HG03108 (cell line): Measurements from ENCODE around the gene BGLAP.
A peak's percentile ranks its signal among the peaks of the same experiment; 100 is the strongest.
"Not testable (repeated sequence)": the region's sequence is repeated elsewhere in the genome, so short reads cannot be mapped to it uniquely, and the experiment has no call there.

Experiments
- ATAC-seq: cut with Tn5 transposase; IDR thresholded peaks from one replicate; pipeline ENCODE4 v1.9.1; 2021; ENCODE audit warnings: moderate library complexity; ENCODE audit not compliant: unreplicated experiment

The BGLAP gene

GRCh38 chr1:156241926-156242325 lies at the start of gene BGLAP:
Gene BGLAP (plus strand): TSS chr1:156242184. CDS start chr1:156242232, 48 bp downstream.
- ATAC-seq: no peak

GRCh38 chr1:156193208-156193487 lies 48.8 kb upstream of the BGLAP start:
- ATAC-seq: no peak

DNA sequence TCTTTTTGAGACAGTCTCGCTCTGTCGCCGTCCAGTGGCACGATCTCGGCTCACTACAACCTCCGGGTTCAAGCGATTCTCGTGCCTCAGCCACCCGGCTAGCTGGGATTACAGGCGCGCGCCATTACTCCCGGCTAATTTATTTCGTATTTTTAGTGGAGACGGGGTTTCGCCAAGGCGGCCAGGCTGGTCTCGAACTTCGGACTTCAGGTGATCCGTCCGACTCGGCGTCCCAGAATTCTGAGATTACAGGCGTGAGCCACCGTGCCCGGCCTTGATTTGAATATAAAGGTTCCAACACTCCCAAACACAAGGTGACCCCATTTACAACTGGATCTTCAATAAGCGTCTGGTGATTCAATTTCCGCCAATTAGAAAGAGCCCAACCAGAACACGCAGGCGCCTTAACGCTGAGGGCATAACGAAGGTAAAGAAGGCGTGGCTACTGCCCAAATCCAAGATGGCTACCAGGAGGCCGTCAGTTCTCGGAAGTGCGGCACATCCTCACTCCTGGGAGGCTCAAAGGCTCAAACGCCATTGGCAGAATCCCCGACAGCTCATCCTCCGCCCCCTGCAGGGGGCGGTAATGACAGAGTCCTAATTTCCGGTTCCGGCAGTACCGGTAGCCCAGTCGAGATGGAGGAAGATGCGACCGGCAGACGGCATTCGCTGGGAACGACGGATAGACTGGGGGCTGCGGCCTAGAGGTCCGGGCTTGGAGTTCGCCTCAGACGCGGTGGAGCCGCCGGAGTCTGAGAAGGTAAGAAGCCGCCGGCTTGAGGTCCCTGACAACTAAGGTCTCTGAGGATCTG lies 48.3 kb upstream of the BGLAP start, which contains the start of gene SLC25A44:
Gene SLC25A44, plus strand, starts transcription at position 617 of the 812 bp plus-strand sequence. CDS start 5,744 bp downstream, outside the sequence.
- ATAC-seq: peak; percentile 91

GRCh38 chr1:156194300-156194652 lies 47.7 kb upstream of the BGLAP start:
- no peak for ATAC-seq

DNA sequence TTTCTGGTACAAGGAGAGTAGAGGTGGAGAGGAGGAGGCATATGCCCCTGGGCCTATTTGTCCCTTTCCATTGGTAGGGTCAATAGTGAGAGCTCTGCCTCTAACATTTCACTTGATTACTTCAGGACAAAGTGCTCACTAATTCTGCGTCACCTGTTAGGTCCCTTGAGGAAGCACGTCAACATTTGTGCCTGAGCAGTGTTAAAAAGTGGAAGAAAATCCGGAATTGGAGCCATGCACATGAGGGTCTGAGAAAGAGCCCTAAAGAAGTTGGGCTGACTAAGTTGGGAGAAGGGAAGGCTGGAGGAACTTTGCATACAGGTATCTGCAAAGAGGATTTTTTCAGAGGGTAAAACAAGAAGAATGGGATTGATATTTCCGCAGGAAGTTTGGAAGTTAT lies 46.1 kb upstream of the BGLAP start:
- no peak for ATAC-seq

GRCh38 chr1:156196445-156196844 lies 45.5 kb upstream of the BGLAP start:
- no peak for ATAC-seq

DNA sequence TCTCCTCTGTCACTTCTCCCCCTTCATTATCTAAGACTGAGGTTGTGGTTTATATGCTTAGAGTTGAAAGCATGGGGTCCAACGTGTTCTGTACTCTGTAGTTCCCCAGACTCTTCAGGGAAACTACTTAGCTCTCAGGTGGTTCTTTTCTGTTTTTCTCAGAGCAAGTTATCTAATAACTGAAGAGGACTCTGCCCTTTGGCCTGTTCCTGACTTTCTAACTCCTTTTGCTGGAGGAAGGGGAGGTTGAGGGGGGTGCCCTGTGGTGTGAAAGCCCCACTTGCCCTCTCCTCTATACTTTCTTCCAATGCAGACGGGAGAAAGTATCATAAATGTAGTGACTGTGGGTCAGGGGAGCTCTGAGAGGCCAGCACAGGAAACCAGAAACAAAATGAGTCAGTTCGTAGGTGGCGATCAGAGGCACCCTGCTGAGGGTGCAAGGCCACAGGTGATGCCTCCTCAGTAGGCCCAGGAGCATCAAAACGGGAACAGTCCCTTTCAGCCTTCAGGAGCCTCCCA lies 43.1 kb upstream of the BGLAP start:
- ATAC-seq: no peak

GRCh38 chr1:156200044-156200443 lies 41.9 kb upstream of the BGLAP start:
- ATAC-seq: no peak

DNA sequence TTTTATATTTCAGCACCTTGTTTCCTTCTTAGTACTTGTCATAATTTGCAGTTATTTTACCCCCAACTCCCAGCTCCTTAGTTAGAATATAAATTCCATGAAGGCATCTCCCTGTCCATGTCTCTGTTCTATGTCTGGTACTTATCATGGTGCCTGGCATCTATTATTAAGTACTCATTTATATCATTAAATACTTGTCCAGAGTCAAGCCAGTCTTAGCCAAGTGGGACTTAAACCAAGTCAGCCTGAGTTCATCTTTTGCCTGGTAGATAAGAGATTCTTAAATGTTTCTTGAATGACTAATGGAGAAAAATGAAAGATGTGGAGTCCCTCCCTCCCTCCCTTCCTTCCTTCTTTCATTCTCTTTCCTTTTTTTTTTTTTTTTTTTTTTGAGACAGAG lies 38.7 kb upstream of the BGLAP start:
- ATAC-seq: no peak

GRCh38 chr1:156204686-156205085 lies 37.3 kb upstream of the BGLAP start:
- ATAC-seq: no peak

GRCh38 chr1:156211243-156211642 lies 30.7 kb upstream of the BGLAP start:
- ATAC-seq: no peak

- ATAC-seq: no peak
Measured at GRCh38 chr1:156212130-156212529, 29.9 kb upstream of the BGLAP start.

- ATAC-seq: peak; percentile 89
Measured at GRCh38 chr1:156212833-156213643, 28.9 kb upstream of the BGLAP start, which contains the start of gene PMF1. Gene PMF1 (plus strand): TSS chr1:156213007. CDS start chr1:156213016, 9 bp downstream.

- ATAC-seq: no peak
Measured at GRCh38 chr1:156213644-156213966, 28.4 kb upstream of the BGLAP start.

DNA sequence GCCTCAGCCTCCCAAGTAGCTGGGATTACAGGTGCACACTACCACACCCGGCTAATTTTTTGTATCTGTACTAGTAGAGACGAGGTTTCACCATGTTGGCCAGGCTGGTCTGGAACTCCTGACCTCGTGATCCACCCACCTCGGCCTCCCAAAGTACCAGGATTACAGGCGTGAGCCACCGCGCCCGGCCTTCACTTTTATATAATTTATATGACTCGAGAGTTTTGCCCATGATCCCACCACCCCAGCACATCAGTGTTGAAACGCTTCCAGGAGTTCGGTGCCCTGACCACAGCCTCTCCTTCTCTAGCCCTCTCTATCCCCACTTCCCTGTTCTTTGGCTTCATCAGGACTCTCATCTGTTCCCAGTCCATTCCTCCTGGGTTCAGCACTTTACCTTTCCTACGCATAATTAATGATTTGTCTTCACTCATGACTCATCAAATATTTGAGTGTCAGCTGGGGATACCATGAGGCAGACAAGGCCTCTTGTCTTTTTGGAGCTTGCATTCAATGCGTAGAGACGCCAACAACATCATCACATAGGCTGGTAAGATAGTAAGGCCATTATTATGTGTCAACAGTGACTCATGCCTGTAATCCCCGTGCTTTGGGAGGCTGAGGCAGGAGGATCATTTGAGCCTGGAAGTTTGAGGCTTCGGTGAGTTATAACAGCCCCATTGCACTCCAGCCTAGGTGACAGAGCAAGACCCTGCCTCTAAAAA lies 27.8 kb upstream of the BGLAP start:
- ATAC-seq: no peak

GRCh38 chr1:156216361-156217086 lies 25.5 kb upstream of the BGLAP start:
- not testable (repeated sequence) for ATAC-seq

- no peak for ATAC-seq
Measured at GRCh38 chr1:156217871-156218270, 24.1 kb upstream of the BGLAP start.

GRCh38 chr1:156220226-156220625 lies 21.8 kb upstream of the BGLAP start:
- no peak for ATAC-seq

- no peak for ATAC-seq
Measured at GRCh38 chr1:156221986-156222692, 19.8 kb upstream of the BGLAP start.

- no peak for ATAC-seq
Measured at GRCh38 chr1:156225677-156226014, 16.3 kb upstream of the BGLAP start.
